GM20431 (cell line): ENCODE data around the gene TCF15.

Experiments used
- in situ Hi-C: fragments of 300-500 bp; cut with MseI, MboI; formaldehyde crosslinking; loops from one replicate; pipeline ENCODE4 v1.15.0; 2020; ENCODE audit warnings: low sequenced_read_pairs; ENCODE audit not compliant: unreplicated experiment

TCF15 gene

GRCh38 chr20:610130-611046, at the start of gene TCF15:
TCF15 (minus strand) TSS chr20:610309; CDS start chr20:610237, 72 bp downstream.
- in situ Hi-C loops: no loop called here

GRCh38 chr20:658731-659291, 48.7 kb upstream of the TCF15 start:
- in situ Hi-C loops: no loop called here

- in situ Hi-C loops: no loop called here
Observed at GRCh38 chr20:658202-658601, 48.1 kb upstream of the TCF15 start.

- in situ Hi-C loops: no loop called here
Observed at GRCh38 chr20:655726-656624, 45.9 kb upstream of the TCF15 start.

- in situ Hi-C loops: no loop called here
Observed at GRCh38 chr20:654417-654750, 44.3 kb upstream of the TCF15 start.

GRCh38 chr20:653590-654416, 43.7 kb upstream of the TCF15 start:
- in situ Hi-C loops: no loop called here

GRCh38 chr20:653110-653589, 43.0 kb upstream of the TCF15 start, which contains the start of gene SRXN1:
SRXN1 (minus strand) TSS chr20:653200; CDS start chr20:653185, 15 bp downstream.
- in situ Hi-C loops: no loop called here

- in situ Hi-C loops: no loop called here
Observed at GRCh38 chr20:652615-653109, 42.6 kb upstream of the TCF15 start.

- in situ Hi-C loops: no loop called here
Observed at GRCh38 chr20:651713-652614, 41.9 kb upstream of the TCF15 start.

- in situ Hi-C loops: no loop called here
Observed at GRCh38 chr20:650954-651353, 40.8 kb upstream of the TCF15 start.

- in situ Hi-C loops: no loop called here
Observed at GRCh38 chr20:650281-650680, 40.2 kb upstream of the TCF15 start.

- in situ Hi-C loops: no loop called here
Observed at GRCh38 chr20:647479-648019, 37.4 kb upstream of the TCF15 start.

GRCh38 chr20:646868-647233, 36.7 kb upstream of the TCF15 start:
- in situ Hi-C loops: no loop called here

- in situ Hi-C loops: no loop called here
Observed at GRCh38 chr20:646107-646867, 36.2 kb upstream of the TCF15 start.

- in situ Hi-C loops: no loop called here
Observed at GRCh38 chr20:645318-646106, 35.4 kb upstream of the TCF15 start.

GRCh38 chr20:644692-645317, 34.7 kb upstream of the TCF15 start:
- in situ Hi-C loops: no loop called here
